GM12874 (cell line): ENCODE measurements around the gene LIPA.

ENCODE experiments used
- TF ChIP-seq, protein P1 (sequence below): IDR thresholded peaks from 2 replicates; pipeline ENCODE4 v1.5.1; 2011; ENCODE audit warnings: low read depth, mild to moderate bottlenecking, control low read depth, low read length, moderate library complexity; ENCODE audit not compliant: insufficient read depth

Gene LIPA

GRCh38 chr10:89165923-89166322 lies 85.7 kb downstream of the LIPA start:
- TF ChIP-seq, protein P1, sequence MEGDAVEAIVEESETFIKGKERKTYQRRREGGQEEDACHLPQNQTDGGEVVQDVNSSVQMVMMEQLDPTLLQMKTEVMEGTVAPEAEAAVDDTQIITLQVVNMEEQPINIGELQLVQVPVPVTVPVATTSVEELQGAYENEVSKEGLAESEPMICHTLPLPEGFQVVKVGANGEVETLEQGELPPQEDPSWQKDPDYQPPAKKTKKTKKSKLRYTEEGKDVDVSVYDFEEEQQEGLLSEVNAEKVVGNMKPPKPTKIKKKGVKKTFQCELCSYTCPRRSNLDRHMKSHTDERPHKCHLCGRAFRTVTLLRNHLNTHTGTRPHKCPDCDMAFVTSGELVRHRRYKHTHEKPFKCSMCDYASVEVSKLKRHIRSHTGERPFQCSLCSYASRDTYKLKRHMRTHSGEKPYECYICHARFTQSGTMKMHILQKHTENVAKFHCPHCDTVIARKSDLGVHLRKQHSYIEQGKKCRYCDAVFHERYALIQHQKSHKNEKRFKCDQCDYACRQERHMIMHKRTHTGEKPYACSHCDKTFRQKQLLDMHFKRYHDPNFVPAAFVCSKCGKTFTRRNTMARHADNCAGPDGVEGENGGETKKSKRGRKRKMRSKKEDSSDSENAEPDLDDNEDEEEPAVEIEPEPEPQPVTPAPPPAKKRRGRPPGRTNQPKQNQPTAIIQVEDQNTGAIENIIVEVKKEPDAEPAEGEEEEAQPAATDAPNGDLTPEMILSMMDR: no peak

DNA sequence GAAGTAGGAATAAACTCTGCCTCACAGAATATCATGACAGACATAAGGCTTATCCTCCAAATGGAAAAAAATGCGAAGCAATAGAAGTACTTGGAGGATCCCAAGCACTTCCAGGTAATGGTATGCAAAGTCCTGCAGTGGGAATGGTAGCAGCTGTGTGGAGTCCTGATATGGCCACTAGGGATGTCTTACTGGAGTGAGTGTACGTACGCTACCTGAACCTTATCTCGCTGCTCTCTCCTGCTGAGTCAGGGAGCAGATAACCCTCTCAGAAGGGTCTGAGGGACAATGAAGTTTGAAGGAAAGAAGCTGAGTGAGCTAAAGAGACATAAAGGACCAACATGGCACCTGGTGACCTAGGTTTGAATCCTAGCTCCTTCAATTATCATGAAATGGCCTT lies 86.7 kb downstream of the LIPA start:
- TF ChIP-seq, protein P1: no peak

DNA sequence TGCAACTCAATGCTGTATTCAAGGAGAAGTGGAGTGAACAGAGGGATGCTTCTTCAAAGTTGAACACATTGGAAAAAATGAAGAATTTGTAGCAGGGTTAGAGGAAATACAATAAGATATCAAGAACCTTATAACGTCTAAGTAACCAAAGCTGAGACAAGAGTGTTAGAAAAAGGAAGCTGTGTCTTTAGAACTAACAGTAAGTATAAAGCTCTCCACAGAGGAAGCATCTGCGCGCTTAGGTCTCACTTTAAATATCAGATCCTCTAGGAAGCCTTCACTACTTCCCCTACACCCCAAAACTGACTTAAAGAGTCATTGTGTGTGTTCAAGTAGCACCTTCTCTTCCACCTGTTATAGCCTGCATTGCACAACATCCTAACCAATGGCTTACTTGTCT lies 87.5 kb downstream of the LIPA start:
- TF ChIP-seq, protein P1: no peak
